GM21515 (cell line): ENCODE results near the gene SLC35F3.
A peak's percentile ranks its signal among the peaks of the same experiment; 100 is the strongest.
"Not testable (repeated sequence)": the region's sequence is repeated elsewhere in the genome, so short reads cannot be mapped to it uniquely, and the experiment has no call there.

Source experiments
- ATAC-seq: cut with Tn5 transposase; IDR thresholded peaks from one replicate; pipeline ENCODE4 v1.9.1; 2021; ENCODE audit not compliant: unreplicated experiment

SLC35F3 gene

DNA sequence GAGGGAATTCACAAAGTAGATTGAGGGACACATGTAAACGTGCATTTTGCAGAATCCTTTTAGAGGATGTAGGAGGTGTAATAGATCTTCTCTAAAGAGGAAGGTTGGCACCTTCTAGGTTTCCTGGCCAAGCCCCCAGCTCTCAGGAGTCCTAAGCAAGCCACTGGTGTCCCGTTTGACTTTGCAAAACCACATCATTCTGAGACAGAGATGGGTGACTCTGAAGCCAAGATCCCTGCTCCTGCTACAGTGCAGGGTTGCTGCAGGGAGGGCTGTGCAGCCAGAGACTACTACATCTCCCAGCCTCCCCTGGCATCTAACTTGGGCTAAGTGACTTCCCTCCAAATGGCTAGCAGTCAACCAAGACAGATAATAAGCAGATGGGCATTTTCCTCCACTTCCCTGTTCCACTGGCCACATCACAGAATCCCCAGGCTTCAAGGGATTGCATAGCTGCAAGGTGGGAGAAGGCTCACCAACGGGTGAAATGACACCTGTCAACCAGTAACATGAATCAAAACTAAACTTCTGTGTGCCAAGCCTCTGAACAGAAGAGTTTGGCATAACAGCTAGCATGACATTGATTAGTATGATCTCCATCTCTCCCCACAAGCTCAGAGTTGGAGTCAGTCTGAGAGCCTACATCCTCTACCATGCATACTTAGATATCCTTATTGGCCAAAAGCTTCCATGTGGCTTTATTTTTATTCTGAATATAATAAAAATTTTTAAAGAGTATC lies 339.2 kb downstream of the SLC35F3 start:
- no peak for ATAC-seq

DNA sequence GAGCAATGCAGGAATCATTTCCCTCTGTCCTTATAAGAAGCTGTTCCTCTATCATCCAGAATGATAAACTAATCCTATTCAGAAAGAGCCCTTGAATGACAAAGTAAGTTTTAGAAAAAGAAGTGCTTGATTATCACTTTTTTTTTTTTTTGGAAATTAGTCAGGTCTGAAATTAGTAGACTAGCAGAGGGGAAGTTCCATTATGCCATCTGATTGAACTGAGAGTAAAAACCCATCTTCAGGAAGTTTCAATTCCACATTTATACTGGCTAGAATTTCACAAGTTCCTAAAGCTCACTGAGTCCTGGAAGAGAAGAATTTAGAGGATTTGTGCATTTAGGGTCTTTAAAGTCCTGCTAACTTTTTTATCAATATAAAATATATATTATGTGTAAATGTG lies 340.0 kb downstream of the SLC35F3 start:
- ATAC-seq: peak; percentile 41

DNA sequence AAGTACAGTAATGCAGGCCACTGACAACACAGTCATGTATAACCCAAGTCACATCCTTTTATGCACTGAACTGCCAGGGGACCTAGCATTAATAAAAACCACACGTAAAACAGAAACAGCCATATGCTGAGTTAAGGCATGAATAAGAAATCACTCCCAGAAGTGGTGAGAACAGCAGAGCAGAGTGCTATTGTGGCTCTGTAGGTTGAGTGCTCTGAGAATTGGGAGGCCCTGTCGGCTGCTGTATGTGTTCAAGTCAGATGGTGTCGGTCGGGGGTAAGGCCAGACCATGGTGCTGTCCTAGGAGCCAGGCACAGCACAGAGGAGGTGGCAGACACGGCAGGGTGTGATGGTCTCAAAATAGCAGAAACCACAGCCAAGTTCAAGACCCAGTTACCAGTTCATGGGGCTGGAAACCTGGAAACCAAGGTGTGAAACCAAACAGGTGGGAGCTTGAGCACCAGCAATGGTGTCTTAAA lies 342.2 kb downstream of the SLC35F3 start:
- ATAC-seq: peak; percentile 83

- not testable (repeated sequence) for ATAC-seq
These were observed 343.3 kb downstream of the SLC35F3 start for GRCh38 chr1:234247746-234248145.

GRCh38 chr1:234250747-234251146 lies 346.3 kb downstream of the SLC35F3 start:
- no peak for ATAC-seq

GRCh38 chr1:234253732-234254131 lies 349.3 kb downstream of the SLC35F3 start:
- ATAC-seq: no peak

- no peak for ATAC-seq
These were observed 351.9 kb downstream of the SLC35F3 start for GRCh38 chr1:234256359-234256758.

DNA sequence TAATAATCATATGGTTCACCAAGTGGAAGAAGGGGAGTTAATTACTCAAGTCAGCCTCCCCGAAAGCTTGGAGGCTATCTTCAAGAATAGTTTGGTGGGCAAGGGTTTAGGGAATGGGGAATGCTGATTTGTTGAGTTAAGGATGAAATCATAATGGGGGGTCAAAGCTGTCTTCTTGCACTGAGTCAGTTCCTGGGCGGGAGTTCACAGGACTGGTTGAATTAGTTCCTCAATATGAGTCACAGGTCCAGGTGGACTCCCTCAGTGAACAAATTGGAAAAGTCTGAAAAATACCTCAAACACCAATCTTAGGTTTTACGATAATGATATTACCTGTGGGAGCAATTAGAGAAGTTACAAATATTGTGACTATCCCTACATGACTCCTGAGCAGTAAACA lies 353.6 kb downstream of the SLC35F3 start:
- ATAC-seq: no peak

GRCh38 chr1:234260578-234260977 lies 356.1 kb downstream of the SLC35F3 start:
- no peak for ATAC-seq

DNA sequence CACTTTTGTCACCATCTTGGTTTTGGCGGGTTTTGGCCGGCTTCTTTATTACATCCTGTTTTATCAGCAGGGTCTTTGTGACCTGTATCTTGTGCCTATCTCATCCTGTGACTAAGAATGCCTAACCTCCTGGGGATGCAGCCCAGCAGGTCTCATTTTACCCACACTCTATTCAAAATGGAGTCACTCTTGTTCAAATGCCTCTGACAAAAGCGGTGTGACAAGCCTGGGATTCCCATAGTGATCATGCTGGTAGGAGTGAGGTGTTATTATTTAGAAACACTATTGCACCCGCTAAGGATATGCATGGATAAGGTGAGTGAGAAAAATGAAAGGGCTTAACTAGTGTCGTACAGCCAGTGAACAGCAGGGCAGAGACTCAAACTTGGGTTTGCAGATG lies 357.1 kb downstream of the SLC35F3 start:
- ATAC-seq: no peak

GRCh38 chr1:234262007-234262753 lies 357.7 kb downstream of the SLC35F3 start:
- ATAC-seq: no peak

DNA sequence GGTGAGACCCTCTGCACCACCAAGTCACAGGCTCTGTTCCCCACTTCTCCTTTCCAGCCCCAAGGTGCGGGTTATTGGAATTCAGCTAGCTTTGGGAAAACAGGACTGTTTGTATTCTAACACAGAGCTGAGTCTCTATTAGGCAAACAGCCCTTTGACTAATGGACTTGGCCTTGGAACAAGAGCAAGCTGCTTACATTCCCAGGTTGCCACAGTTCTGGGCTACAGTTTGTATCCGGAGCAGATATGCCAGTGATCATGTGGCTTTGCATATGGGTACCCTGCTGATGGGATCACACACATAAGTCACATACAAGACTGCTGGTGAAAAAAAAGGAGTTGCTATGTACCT lies 358.3 kb downstream of the SLC35F3 start:
- ATAC-seq: no peak

- ATAC-seq: no peak
These were observed 360.4 kb downstream of the SLC35F3 start for GRCh38 chr1:234264832-234265231.

DNA sequence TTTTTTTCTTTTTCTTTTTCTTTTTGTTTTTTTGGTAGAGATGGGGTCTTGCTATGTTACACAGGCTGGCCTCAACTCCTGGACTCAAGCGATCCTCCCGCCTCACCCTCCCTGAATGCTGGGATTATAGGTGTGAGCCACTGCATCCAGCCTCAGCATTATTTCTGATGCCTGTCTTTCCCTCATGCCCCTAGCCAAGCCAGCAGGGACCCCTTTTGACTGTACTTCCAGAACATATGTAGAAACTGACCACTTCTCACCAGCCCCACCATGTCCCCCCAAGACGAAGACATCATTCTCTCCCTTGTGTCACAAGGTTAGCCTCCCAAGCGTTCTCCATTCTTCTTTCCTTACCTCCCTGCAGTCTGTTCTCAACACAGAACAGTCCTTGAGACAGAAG lies 360.8 kb downstream of the SLC35F3 start:
- no peak for ATAC-seq

- no peak for ATAC-seq
These were observed 361.4 kb downstream of the SLC35F3 start for GRCh38 chr1:234265861-234266260.

DNA sequence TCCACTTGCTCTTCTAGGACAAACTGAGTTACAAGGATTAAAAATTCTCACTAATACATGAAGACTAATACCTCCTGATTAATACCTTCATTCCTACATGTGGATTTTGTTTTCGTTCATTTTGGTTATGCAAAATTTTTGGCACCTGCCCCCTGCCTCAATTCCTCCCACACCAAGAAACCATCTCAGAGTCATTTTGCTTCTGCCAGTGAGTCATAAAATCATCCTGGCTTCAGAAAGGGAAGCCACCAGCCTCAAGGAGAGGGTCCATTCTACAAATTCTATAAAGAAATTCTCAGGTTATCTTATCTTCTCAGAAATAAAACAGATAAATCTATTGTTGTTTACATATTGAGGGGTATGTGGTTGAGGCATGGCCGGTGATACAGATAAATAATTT lies 365.6 kb downstream of the SLC35F3 start:
- no peak for ATAC-seq

- ATAC-seq: no peak
These were observed 366.2 kb downstream of the SLC35F3 start for GRCh38 chr1:234270581-234271242.

DNA sequence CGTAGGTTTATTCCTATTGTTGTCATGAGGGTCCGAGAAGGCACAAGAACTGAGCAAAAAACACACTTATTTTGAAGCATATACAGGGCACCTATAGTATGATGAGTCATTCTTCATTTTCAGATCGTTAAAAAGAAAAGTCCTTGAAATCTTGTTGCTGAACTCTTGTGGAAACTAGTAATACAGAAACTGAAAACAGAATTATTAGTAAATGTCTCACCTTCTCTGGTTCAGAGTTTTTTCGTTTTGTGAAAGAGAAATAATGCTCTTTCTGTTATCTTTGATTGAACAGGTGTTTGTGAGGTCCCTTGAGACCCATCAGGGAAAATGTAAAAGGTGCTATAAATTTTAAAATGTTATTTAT lies 366.7 kb downstream of the SLC35F3 start:
- ATAC-seq: peak; percentile 97

DNA sequence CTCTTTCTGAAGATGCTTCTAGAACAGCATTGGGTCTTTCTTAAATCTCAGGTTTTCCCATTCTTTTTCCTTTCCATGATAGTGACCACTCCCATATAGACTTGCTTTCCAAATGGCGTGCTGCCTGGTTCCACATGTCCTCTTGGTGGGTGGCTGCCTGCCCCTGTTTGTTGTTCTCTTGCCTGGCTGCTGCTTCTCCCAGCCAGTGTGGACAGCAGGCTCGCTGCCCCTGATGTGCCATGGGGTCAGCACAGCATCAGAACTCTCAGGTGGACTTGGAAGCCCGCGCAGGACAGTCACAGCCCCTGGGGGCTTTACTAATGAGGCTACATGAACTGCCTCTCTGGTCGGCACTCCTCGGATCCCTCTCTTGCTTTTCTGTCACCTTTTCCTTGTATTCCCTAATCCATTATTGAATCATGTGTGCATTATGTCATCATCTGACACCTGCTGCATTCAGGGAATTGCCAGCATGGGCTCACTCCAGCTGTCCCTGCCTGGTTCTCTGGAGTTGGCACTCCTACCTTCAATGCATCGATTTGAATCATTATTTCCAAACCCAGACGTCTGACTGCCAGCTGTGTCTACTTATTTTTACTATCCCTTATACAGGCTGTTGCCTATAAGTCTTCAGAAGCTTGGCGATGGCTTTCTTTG lies 368.3 kb downstream of the SLC35F3 start:
- ATAC-seq: no peak

DNA sequence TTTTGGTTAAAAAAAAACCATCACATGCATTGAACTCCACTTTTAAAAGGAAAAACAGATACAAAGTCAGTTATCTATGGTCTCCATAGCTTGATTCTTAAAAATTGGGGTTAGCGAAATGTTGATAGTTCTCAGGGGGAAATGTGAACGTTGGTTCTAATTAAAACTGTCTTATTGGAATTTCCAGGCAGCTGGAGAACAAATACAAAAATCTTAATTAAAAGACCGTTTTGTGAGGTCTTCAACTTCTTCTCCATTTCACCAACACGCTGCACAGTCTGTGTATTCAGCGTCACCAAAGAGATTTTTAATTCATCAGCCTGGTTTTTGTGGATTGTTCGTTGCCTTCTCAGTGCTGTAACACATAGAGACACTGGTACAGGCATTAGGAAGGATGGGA lies 369.5 kb downstream of the SLC35F3 start:
- ATAC-seq: no peak

GRCh38 chr1:234276151-234276788 lies 371.8 kb downstream of the SLC35F3 start:
- ATAC-seq: no peak
